GM19395 (cell line): ENCODE measurements around the gene HDAC8.
"Not testable (repeated sequence)": the region's sequence is repeated elsewhere in the genome, so short reads cannot be mapped to it uniquely, and the experiment has no call there.

Source experiments
- ATAC-seq: cut with Tn5 transposase; IDR thresholded peaks from one replicate; pipeline ENCODE4 v1.9.1; 2021; ENCODE audit warnings: mild to moderate bottlenecking, moderate library complexity; ENCODE audit not compliant: unreplicated experiment

HDAC8 gene

DNA sequence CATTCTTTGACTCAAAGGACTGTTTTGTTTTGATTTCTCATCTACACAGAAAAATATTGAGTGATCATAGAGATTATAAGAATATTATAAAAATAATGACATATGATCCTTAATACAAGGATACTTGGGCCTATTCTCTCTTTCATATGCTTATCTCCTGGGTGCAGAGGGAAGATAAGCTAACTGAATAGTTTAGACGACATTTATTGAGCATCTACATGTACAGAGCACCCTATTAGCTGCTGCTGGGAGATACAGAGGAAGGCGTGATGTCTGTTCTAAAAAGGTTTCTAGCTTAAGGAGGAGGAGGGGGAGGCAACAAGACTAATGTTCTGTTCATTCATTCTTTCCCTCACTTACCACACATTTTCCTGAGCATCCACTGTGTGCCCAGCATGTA is 106.8 kb downstream of the HDAC8 start:
- no peak for ATAC-seq

- ATAC-seq, result no peak
Measured at GRCh38 chrX:72461766-72462165, 110.9 kb downstream of the HDAC8 start.

DNA sequence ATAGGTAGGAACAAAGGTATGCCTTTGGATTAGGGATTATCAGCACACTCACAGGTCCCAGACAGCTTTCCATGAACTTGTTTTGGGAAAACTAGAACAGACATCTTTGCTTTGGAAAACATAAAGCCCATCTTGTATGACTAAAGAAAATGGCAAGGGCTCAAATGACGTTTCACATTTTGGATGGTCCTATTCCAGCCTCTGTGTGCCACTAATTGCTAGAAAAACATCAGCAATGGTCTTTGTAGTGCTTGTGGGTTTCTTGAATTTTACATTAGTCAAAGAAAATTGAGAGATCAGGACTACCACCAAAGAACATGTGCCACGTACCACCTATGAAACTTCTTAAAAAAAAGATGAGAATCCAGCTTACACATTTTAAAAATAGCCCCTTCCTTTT is 111.4 kb downstream of the HDAC8 start:
- ATAC-seq, result no peak

GRCh38 chrX:72460715-72461114 is 111.9 kb downstream of the HDAC8 start:
- no peak for ATAC-seq

GRCh38 chrX:72449034-72449433 is 123.6 kb downstream of the HDAC8 start:
- not testable (repeated sequence) for ATAC-seq

DNA sequence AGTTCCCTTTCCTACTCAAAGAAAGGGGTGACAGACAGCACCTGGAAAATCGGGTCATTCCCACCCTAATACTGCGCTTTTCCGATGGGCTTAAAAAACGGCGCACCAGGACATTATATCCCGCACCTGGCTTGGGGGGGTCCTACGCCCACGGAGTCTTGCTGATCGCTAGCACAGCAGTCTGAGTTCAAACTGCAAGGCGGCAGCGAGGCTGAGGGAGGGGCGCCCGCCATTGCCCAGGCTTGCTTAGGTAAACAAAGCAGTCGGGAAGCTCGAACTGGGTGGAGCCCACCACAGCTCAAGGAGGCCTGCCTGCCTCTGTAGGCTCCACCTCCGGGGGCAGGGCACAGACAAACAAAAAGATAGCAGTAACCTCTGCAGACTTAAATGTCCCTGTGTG is 131.9 kb downstream of the HDAC8 start:
- not testable (repeated sequence) for ATAC-seq

- ATAC-seq, result no peak
Measured at GRCh38 chrX:72436010-72436409, 136.6 kb downstream of the HDAC8 start.

- no peak for ATAC-seq
Measured at GRCh38 chrX:72430405-72430968, 142.2 kb downstream of the HDAC8 start.

- ATAC-seq, result no peak
Measured at GRCh38 chrX:72421797-72422196, 150.8 kb downstream of the HDAC8 start.

GRCh38 chrX:72409993-72410392 is 162.7 kb downstream of the HDAC8 start:
- no peak for ATAC-seq

DNA sequence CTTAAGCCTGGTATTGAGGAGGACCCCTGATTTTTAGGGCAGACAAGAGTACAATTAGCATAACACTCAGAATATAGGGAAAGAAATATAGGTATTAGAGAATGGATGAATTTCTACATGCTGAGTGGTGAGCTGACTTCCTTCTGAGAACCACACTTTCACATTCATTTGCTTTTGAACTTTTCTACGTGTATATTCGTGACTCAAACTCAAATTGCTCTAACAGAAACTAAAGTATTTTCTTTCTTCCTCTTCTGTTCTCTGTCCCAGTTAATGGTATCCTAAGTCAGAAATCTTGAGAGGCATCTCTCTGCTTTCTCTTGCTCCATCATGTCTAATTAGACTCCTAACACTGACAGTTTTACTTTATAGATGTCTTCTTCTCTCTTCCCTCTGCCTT is 163.8 kb downstream of the HDAC8 start:
- peak; percentile 86 for ATAC-seq

DNA sequence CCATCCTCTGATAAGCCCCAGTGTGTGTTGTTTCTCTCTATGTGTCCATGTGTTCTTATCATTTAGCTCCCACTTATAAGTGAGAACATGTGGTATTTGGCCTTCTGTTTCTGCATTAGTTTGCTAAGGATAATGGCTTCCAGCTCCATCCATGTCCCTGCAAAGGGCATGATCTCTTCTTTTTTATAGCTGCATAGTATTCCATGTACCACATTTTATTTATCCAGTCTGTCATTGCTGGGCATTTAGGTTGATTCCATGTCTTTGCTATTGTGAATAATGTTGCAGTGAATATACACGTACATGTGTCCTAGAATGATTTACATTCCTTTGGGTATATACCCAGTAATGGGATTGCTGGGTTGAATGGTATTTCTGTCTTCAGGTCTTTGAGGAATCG is 167.5 kb downstream of the HDAC8 start:
- ATAC-seq, result not testable (repeated sequence)

DNA sequence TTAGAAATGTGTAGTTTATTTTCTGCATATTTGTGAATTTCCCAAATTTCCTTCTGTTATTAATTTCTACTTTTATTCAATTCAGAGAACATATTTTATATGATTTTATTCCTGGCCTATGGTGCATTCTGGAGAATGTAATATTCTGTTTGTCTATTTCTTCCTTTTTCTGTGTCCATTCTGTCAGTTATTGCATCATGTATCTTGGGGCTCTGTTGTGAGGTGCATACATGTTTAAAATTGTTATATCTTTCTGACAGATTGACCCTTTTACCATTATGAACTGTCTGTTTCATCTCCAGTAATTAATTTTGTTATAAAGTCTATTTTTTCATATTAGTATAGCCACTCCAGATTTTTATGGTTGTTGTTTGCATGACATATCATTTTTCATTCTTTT is 170.0 kb downstream of the HDAC8 start:
- no peak for ATAC-seq

DNA sequence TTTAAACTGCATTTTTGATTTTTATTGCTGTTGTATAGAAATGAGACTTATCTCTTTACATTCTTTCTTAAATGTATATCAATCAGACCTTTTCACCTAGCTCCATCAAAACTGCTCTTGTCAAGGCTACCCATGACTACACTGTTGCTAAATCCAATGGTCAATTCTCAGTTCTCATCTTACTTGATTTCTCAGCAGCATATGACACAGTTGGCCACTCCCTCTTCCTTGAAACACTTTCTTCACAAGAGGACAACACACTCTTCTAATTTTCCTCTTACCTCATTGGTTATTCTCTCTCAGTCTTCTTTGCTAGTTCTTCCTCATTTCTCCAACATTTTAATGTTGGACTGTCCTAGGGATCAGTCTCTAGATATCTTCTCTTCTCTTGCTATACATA is 172.8 kb downstream of the HDAC8 start:
- no peak for ATAC-seq

DNA sequence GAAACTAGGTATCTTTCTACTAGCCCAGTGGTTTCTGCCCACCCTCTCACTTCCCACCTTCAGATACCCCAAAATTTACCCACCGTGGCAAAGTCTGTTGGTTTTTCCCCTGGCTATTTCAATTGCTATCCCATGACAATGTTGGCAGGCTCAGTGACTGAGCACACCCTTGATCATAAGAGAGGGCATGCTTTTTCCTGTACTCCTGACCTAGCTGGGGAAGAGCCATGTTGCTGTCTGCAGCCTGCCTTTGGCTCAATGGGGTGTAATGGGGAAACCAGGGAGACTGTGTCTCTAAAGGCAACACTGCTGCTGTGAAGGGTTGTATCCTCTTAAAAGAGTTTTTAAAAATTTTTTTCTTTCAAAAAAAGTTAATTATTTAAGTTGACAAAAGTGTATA is 176.5 kb downstream of the HDAC8 start:
- ATAC-seq, result no peak

GRCh38 chrX:72395237-72395636 is 177.4 kb downstream of the HDAC8 start:
- no peak for ATAC-seq

GRCh38 chrX:72394518-72395170 is 178.0 kb downstream of the HDAC8 start:
- no peak for ATAC-seq

GRCh38 chrX:72393836-72394517 is 178.7 kb downstream of the HDAC8 start:
- no peak for ATAC-seq

- ATAC-seq, result no peak
Measured at GRCh38 chrX:72392816-72393800, 179.5 kb downstream of the HDAC8 start.

GRCh38 chrX:72392042-72392441 is 180.6 kb downstream of the HDAC8 start:
- no peak for ATAC-seq

GRCh38 chrX:72387247-72387646 is 185.4 kb downstream of the HDAC8 start:
- ATAC-seq, result no peak
